Psoas muscle (tissue), 8 donors: Measurements from ENCODE around the gene CRYBG1. TPM values are rescaled to one million over a fixed set of nuclear protein-coding genes. Genes with fewer than 3 reads are reported as not detected.

Experiments used
- ATAC-seq, 4 donors: fragments of 200-7000 bp; cut with Tn5 transposase; one replicate each; pipeline ENCODE4 v1.9.1; 2020; ENCODE audit warnings: moderate library complexity in 3 of 4, mild to moderate bottlenecking in 2 of 4
- DNase-seq, 2 donors: peaks; one replicate each; pipeline ENCODE4 v3.0.0-alpha.2; 2020
- H3K27ac ChIP-seq: fragments of 200-600 bp; one replicate; pipeline ENCODE4 v1.8.0; 2022
- H3K27me3 ChIP-seq, 3 donors: fragments of 200-600 bp in 1 of 3; one replicate each; pipeline versions ENCODE4 v1.6.1 to v1.8.0; 2013 to 2022; ENCODE audit warnings: low read length in 2 of 3, mild to moderate bottlenecking in 2 of 3, moderate library complexity in 1 of 3; ENCODE audit not compliant: insufficient read depth in 3 of 3
- H3K36me3 ChIP-seq, 2 donors: fragments of 200-600 bp in 1 of 2; one replicate each; pipeline versions ENCODE4 v1.6.1 to v1.8.0; 2013 to 2022; ENCODE audit warnings: low read depth in 1 of 2, mild to moderate bottlenecking in 1 of 2, moderate library complexity in 1 of 2; ENCODE audit not compliant: insufficient read depth in 1 of 2
- H3K4me1 ChIP-seq: fragments of 200-600 bp; one replicate; pipeline ENCODE4 v1.8.0; 2022
- H3K4me3 ChIP-seq: fragments of 200-600 bp; one replicate; pipeline ENCODE4 v1.8.0; 2022; ENCODE audit warnings: mild to moderate bottlenecking
- H3K9me3 ChIP-seq: fragments of 200-600 bp; one replicate; pipeline ENCODE4 v1.8.0; 2022
- WGBS, 3 donors: extraction: QIAGEN DNeasy Blood & Tissue Kit; methylation state at CpG; one replicate each; pipeline versions ENCODE4 v1.1.6 to v1.1.7; 2013; 5-methylcytosine and 5-hydroxymethylcytosine counted together
- intact Hi-C, 2 donors: fragments of 100-400 bp; cut with DNase I; formaldehyde crosslinking; loops; one replicate each; pipeline versions ENCODE4 v1.11.0 to v1.14.2; 2022
- polyA plus RNA-seq, 3 donors: library from polyadenylated mRNA; stranded (reverse); fragments of 200-250 nt; gene quantifications; one replicate each; pipeline ENCODE4 v1.2.3, GENCODE V29; 2013
- total RNA-seq, 4 donors: library from RNA; stranded (reverse); fragmentation: NEBNext Ultra II Directional in 2 of 4; extraction: Animal tissue kit (Norgen Biotek cat#: 25700) in 2 of 4; gene quantifications; one replicate each; pipeline versions ENCODE4 v1.2.1 to v1.2.4, GENCODE V29; 2021 to 2023
- TF ChIP-seq, protein P1 (sequence below): fragments of 200-600 bp; IDR thresholded peaks from one replicate; pipeline ENCODE4 v1.8.0; 2022; ENCODE audit warnings: antibody characterized with exemption
- donor health status: healthy with polysubstance abuse.
- donor health status: DM: no; HTN: no; CAD: no; lungs with moderate emphysema.
- donor health status: Bipolar disorder and iron deficiency.
- donor health status: healthy.
- donor health status: DM: yes; HTN: yes; CAD: no.
- donor health status: DM: no; HTN: no; CAD: no.
- donor health status: DM: no; HTN: no; CAD: no.
- donor health status: DM: yes; HTN: yes; CAD: no.

The CRYBG1 gene
- total and polyA plus RNA-seq, 7 donors: 0.17 to 1.6 (median 0.82) TPM

DNA sequence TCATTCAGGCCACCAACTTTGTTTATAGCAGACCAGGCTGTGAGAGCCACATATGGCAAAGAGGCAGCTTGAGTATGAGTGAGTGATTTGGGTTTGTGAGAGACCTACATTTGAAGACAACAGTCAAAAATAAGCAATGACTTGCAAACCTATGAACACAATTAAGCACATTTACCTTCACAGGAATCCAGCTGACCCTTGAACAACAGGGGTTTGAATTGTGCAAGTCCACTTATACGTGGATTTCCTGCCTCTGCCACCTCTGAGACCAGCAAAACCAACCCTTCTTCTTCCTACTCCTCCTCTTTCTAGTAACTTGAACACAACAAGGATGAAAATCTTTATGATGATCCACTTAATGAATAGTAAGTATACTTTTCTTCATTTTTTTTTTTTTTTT, 258.7 kb downstream of the CRYBG1 start:
- WGBS, 3 donors: 85 to 87% (median 86%) methylated on average over 1 of the region's 1 CpG
- H3K36me3 ChIP-seq: peaks cover 6 to 58% of the 10 kb centered on the region in 2 donors
- no peak for DNase-seq
- no peaks in the 10 kb centered on the region for H3K4me1 ChIP-seq
- ATAC-seq: no peak
- H3K27ac ChIP-seq: no peak overlapping the region
- no peak overlapping the region for H3K4me3 ChIP-seq
- H3K27me3 ChIP-seq: no peaks in the 10 kb centered on the region
- no peaks in the 10 kb centered on the region for H3K9me3 ChIP-seq
- intact Hi-C loops: no loop called here
- TF ChIP-seq, protein P1, sequence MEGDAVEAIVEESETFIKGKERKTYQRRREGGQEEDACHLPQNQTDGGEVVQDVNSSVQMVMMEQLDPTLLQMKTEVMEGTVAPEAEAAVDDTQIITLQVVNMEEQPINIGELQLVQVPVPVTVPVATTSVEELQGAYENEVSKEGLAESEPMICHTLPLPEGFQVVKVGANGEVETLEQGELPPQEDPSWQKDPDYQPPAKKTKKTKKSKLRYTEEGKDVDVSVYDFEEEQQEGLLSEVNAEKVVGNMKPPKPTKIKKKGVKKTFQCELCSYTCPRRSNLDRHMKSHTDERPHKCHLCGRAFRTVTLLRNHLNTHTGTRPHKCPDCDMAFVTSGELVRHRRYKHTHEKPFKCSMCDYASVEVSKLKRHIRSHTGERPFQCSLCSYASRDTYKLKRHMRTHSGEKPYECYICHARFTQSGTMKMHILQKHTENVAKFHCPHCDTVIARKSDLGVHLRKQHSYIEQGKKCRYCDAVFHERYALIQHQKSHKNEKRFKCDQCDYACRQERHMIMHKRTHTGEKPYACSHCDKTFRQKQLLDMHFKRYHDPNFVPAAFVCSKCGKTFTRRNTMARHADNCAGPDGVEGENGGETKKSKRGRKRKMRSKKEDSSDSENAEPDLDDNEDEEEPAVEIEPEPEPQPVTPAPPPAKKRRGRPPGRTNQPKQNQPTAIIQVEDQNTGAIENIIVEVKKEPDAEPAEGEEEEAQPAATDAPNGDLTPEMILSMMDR: no peak

DNA sequence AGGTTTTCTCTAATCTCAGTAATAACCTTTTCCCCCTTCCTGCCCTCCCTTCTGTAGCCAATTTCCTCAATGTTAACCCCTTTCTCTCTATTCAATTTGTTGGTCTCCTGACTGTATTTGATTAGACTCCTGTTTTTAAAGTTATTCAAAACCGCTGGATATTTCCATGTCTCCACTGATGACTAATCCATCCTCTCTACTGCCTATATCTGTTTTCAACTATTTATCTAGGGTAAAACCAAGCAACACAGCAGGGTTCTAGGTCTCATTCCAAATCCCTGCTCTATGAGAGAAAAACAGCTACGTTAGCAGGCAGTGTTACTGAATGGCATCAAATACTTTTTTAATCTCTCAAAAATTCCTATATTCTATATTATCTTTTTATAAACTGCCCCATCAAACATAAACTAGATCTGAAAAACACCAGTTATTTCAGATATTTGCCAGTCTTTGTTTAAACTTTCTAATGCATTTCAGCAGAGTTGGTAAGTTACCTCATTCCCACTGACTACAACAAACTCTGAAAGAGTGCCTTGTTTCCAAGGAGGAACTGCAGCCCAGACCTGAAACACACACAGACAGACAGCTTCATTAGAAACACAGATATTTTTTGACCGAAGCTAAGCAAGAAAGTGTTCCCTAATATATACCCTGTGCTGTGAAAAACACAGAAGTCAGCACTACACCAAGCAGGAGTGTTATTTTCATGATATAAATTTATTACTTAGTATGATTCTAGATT, 260.6 kb downstream of the CRYBG1 start:
- Histone ChIP-seq H3K9me3 (no peaks in the 10 kb centered on the region), H3K27me3 (no peaks in the 10 kb centered on the region), H3K27ac (no peak overlapping the region), H3K36me3 (peaks cover 6 to 57% of the 10 kb centered on the region in 2 donors), H3K4me3 (no peak overlapping the region), H3K4me1 (no peaks in the 10 kb centered on the region)
- intact Hi-C loops: no loop called here
- ATAC-seq (no peak), DNase-seq (no peak)
- TF ChIP-seq, protein P1: no peak
- WGBS, 3 donors: 87 to 90% (median 87%) methylated on average over 3 of the region's 3 CpGs

Other genes starting within 250 kb of the CRYBG1 start
- 10 to 100 TPM; 16.2 to 22.1 (median 18.6) TPM for gene ATG5, start 35.0 kb upstream of the CRYBG1 start, total RNA-seq
- 10 to 100 TPM; 13.5 to 35.7 (median 28.9) TPM for gene ATG5, start 35.0 kb upstream of the CRYBG1 start, polyA plus RNA-seq